ENCODE measurements around the gene ADCY9. TPM values are rescaled to one million over a fixed set of nuclear protein-coding genes. Genes with fewer than 3 reads are reported as not detected.
"Not testable (repeated sequence)": the region's sequence is repeated elsewhere in the genome, so short reads cannot be mapped to it uniquely, and the experiment has no call there.

The ADCY9 gene
- total RNA-seq, 4 donors from 2014 or later: 13.1 to 25.1 (median 18.5) TPM

- WGBS, 2 donors: 43 to 64% methylated on average over 3 of the region's 3 CpGs
- intact Hi-C loops (cut with DNase I; ENCODE audit: low total_unique reads): no loop called here
- TF ChIP-seq POLR2A (IDR thresholded peaks at IDR 0.05) (no peak), CTCF (IDR thresholded peaks at IDR 0.05) (no peak)
- no peak for DNase-seq (ENCODE audit: low spot score in 2 of 2)
- H3K4me3 ChIP-seq (ENCODE audit: low read depth, poor library complexity, severe bottlenecking): no peak overlapping the region
Measured at GRCh38 chr16:4051591-4051990, 64.7 kb downstream of the ADCY9 start.

- DNase-seq (ENCODE audit: low spot score in 2 of 2): peak in 1 of 2 donors; percentile 59
- 90 to 93% methylated on average over 8 of the region's 8 CpGs for WGBS, 2 donors
- no peak overlapping the region for H3K4me3 ChIP-seq (ENCODE audit: low read depth, poor library complexity, severe bottlenecking)
- no peak for TF ChIP-seq CTCF (IDR thresholded peaks at IDR 0.05)
- no peak for TF ChIP-seq POLR2A (IDR thresholded peaks at IDR 0.05)
- intact Hi-C loops (cut with DNase I; ENCODE audit: low total_unique reads): no loop called here
Measured at GRCh38 chr16:4049031-4049430, 67.2 kb downstream of the ADCY9 start.

- peak in 1 of 2 donors; percentile 21 for DNase-seq (ENCODE audit: low spot score in 2 of 2)
- WGBS, 2 donors: 94 to 95% methylated on average over 9 of the region's 9 CpGs
- intact Hi-C loops (cut with DNase I; ENCODE audit: low total_unique reads): no loop called here
- TF ChIP-seq CTCF (IDR thresholded peaks at IDR 0.05): no peak
- no peak for TF ChIP-seq POLR2A (IDR thresholded peaks at IDR 0.05)
- no peak overlapping the region for H3K4me3 ChIP-seq (ENCODE audit: low read depth, poor library complexity, severe bottlenecking)
Measured at GRCh38 chr16:4048481-4048880, 67.8 kb downstream of the ADCY9 start.

- WGBS, 2 donors: 89 to 92% methylated on average over 8 of the region's 8 CpGs
- H3K4me3 ChIP-seq (ENCODE audit: low read depth, poor library complexity, severe bottlenecking): no peak overlapping the region
- intact Hi-C loops (cut with DNase I; ENCODE audit: low total_unique reads): no loop called here
- TF ChIP-seq CTCF (IDR thresholded peaks at IDR 0.05) (no peak), POLR2A (IDR thresholded peaks at IDR 0.05) (no peak)
- peak in 1 of 2 donors; percentile 53 for DNase-seq (ENCODE audit: low spot score in 2 of 2)
Measured at GRCh38 chr16:4046221-4046620, 70.0 kb downstream of the ADCY9 start.

- intact Hi-C loops (cut with DNase I; ENCODE audit: low total_unique reads); H3K4me3 ChIP-seq (ENCODE audit: low read depth, poor library complexity, severe bottlenecking): not testable (repeated sequence)
- peak in 1 of 2 donors; percentile 23 for DNase-seq (ENCODE audit: low spot score in 2 of 2)
- WGBS, 2 donors: 89 to 96% methylated on average over 6 of the region's 6 CpGs
Measured at GRCh38 chr16:4045561-4045960, 70.7 kb downstream of the ADCY9 start.

- 65 to 77% methylated on average over 11 of the region's 11 CpGs for WGBS, 2 donors
- intact Hi-C loops (cut with DNase I; ENCODE audit: low total_unique reads): no loop called here
- TF ChIP-seq CTCF (IDR thresholded peaks at IDR 0.05) (no peak), POLR2A (IDR thresholded peaks at IDR 0.05) (no peak)
- H3K4me3 ChIP-seq (ENCODE audit: low read depth, poor library complexity, severe bottlenecking): no peak overlapping the region
- DNase-seq (ENCODE audit: low spot score in 2 of 2): peak in 1 of 2 donors; percentile 62
Measured at GRCh38 chr16:4042581-4042980, 73.7 kb downstream of the ADCY9 start.

Data from lower leg skin (tissue), 4 donors.